Thymus (tissue), 11 donors: ENCODE results near the gene GRID1. TPM values are rescaled to one million over a fixed set of nuclear protein-coding genes. Genes with fewer than 3 reads are reported as not detected.

Experiments
- DNase-seq, 9 donors: peaks; one replicate each; pipeline ENCODE4 v3.0.0-alpha.2; 2013; ENCODE audit warnings: low spot score in 9 of 9, low read depth in 6 of 9, missing footprints in 1 of 9
- H3K27ac ChIP-seq, 2 donors: one replicate each; pipeline ENCODE4 v1.5.1; 2013; ENCODE audit warnings: control low read depth in 1 of 2, low read depth in 1 of 2, low read length in 1 of 2, mild to moderate bottlenecking in 1 of 2, moderate library complexity in 1 of 2
- H3K27me3 ChIP-seq, 2 donors: one replicate each; pipeline ENCODE4 v1.5.1; 2013; ENCODE audit warnings: low read length in 1 of 2; ENCODE audit not compliant: control insufficient read depth in 2 of 2, insufficient read depth in 1 of 2
- H3K36me3 ChIP-seq, 2 donors: one replicate each; pipeline ENCODE4 v1.5.1; 2013; ENCODE audit warnings: low read length in 1 of 2, mild to moderate bottlenecking in 1 of 2, moderate library complexity in 1 of 2; ENCODE audit not compliant: control insufficient read depth in 2 of 2, insufficient read depth in 2 of 2
- H3K4me1 ChIP-seq, 2 donors: one replicate each; pipeline ENCODE4 v1.5.1; 2013; ENCODE audit warnings: low read length in 2 of 2; ENCODE audit not compliant: control insufficient read depth in 2 of 2, insufficient read depth in 2 of 2
- H3K4me3 ChIP-seq, 2 donors: one replicate each; pipeline ENCODE4 v1.5.1; 2013; ENCODE audit warnings: low read length in 2 of 2, control low read depth in 1 of 2, mild to moderate bottlenecking in 1 of 2
- H3K9me3 ChIP-seq, 2 donors: one replicate each; pipeline ENCODE4 v1.5.1; 2013; ENCODE audit warnings: low read length in 1 of 2, mild to moderate bottlenecking in 1 of 2; ENCODE audit not compliant: control insufficient read depth in 2 of 2, insufficient read depth in 1 of 2
- WGBS: extraction: QIAGEN DNeasy Blood & Tissue Kit; methylation state at CpG from one replicate; pipeline ENCODE4 v1.1.7; 2013; 5-methylcytosine and 5-hydroxymethylcytosine counted together
- polyA plus RNA-seq: library from polyadenylated mRNA; stranded (reverse); fragments of 200-250 nt; gene quantifications from one replicate; pipeline ENCODE4 v1.2.3, GENCODE V29; 2013
- total RNA-seq: library from RNA; stranded (reverse); fragments of 120-200 nt; gene quantifications from one replicate; pipeline ENCODE4 v1.2.4, GENCODE V29; 2013
- donor health status: healthy.

GRID1 gene
- total and polyA plus RNA-seq, 2 donors: 0.33 to 0.46 TPM

- 87% methylated on average over 10 of the region's 10 CpGs for WGBS
- no peak for DNase-seq
These were observed 298.2 kb downstream of the GRID1 start for GRCh38 chr10:86068231-86069054.

GRCh38 chr10:86067436-86068050, 299.1 kb downstream of the GRID1 start:
- no peaks in the 10 kb centered on the region for H3K4me1 ChIP-seq
- no peak for DNase-seq

More at GRCh38 chr10:86068231-86069054, 298.2 kb downstream of the GRID1 start:
- no peaks in the 10 kb centered on the region for H3K36me3 ChIP-seq
- no peaks in the 10 kb centered on the region for H3K27me3 ChIP-seq
- no peak overlapping the region for H3K4me3 ChIP-seq
- no peak overlapping the region for H3K27ac ChIP-seq
- no peaks in the 10 kb centered on the region for H3K9me3 ChIP-seq
- H3K4me1 ChIP-seq: no peaks in the 10 kb centered on the region

GRCh38 chr10:86066696-86067095, 299.9 kb downstream of the GRID1 start:
- Histone ChIP-seq H3K4me1 (no peaks in the 10 kb centered on the region), H3K4me3 (no peak overlapping the region), H3K27ac (no peak overlapping the region), H3K27me3 (no peaks in the 10 kb centered on the region), H3K9me3 (no peaks in the 10 kb centered on the region), H3K36me3 (no peaks in the 10 kb centered on the region)
- WGBS: 95% methylated on average over 8 of the region's 8 CpGs
- no peak for DNase-seq

More at GRCh38 chr10:86067436-86068050, 299.1 kb downstream of the GRID1 start:
- no peaks in the 10 kb centered on the region for H3K9me3 ChIP-seq
- no peak overlapping the region for H3K27ac ChIP-seq
- H3K36me3 ChIP-seq: no peaks in the 10 kb centered on the region
- WGBS: 89% methylated on average over 5 of the region's 5 CpGs
- H3K27me3 ChIP-seq: no peaks in the 10 kb centered on the region
- no peak overlapping the region for H3K4me3 ChIP-seq

GRCh38 chr10:86065711-86066251, 300.8 kb downstream of the GRID1 start:
- H3K9me3 ChIP-seq: no peaks in the 10 kb centered on the region
- H3K4me1 ChIP-seq: no peaks in the 10 kb centered on the region
- no peak overlapping the region for H3K27ac ChIP-seq
- no peak overlapping the region for H3K4me3 ChIP-seq
- 86% methylated on average over 6 of the region's 6 CpGs for WGBS
- no peaks in the 10 kb centered on the region for H3K36me3 ChIP-seq
- DNase-seq: no peak
- H3K27me3 ChIP-seq: no peaks in the 10 kb centered on the region

DNA sequence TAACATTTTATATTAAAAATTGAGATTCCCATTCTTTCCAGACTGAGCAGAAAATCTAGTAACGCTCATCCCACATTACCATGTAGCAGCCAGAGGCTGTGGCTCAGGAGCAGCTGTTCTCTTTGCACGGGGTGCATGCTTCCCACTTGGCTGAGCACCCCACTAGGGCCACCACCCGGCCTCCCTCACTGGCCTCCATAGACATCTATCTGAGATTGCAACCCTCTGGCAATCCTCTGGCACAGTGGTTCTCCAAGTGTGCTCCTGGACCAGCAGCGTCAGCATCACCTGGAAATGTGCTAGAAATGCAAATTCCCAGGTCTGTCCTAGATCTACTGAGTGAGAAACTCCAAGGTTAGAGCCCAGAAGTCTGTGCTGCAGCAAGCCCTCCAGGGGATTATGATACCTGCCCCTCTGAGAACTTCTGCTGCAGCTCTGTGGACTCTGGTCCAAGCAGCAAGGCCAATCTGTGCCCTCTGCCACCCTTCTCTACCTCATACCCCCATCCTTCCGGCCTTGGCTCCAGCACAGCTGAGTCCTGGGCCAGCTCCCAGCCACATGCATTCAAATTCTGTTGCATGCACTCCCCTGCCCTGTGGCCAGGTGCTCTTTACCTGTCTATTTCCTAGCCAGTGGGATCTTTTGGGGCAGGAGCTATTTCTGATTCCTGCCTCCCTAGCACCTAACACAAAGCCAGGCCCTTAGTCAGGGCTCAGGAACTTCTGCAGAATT, 301.5 kb downstream of the GRID1 start:
- no peak for DNase-seq
- Histone ChIP-seq H3K9me3 (no peaks in the 10 kb centered on the region), H3K36me3 (no peaks in the 10 kb centered on the region), H3K27me3 (no peaks in the 10 kb centered on the region), H3K27ac (no peak overlapping the region), H3K4me3 (no peak overlapping the region), H3K4me1 (no peaks in the 10 kb centered on the region)
- WGBS: 89% methylated on average over 5 of the region's 5 CpGs

GRCh38 chr10:86064219-86064618, 302.4 kb downstream of the GRID1 start:
- WGBS: 64% methylated on average over 3 of the region's 3 CpGs
- Histone ChIP-seq H3K27me3 (no peaks in the 10 kb centered on the region), H3K27ac (no peak overlapping the region), H3K4me1 (no peaks in the 10 kb centered on the region), H3K36me3 (no peaks in the 10 kb centered on the region), H3K9me3 (no peaks in the 10 kb centered on the region), H3K4me3 (no peak overlapping the region)
- no peak for DNase-seq

GRCh38 chr10:86063341-86063740, 303.3 kb downstream of the GRID1 start:
- H3K36me3 ChIP-seq: no peaks in the 10 kb centered on the region
- WGBS: 77% methylated on average over 1 of the region's 1 CpG
- no peak for DNase-seq
- no peak overlapping the region for H3K4me3 ChIP-seq
- H3K27me3 ChIP-seq: no peaks in the 10 kb centered on the region
- H3K9me3 ChIP-seq: no peaks in the 10 kb centered on the region
- no peaks in the 10 kb centered on the region for H3K4me1 ChIP-seq
- no peak overlapping the region for H3K27ac ChIP-seq

DNA sequence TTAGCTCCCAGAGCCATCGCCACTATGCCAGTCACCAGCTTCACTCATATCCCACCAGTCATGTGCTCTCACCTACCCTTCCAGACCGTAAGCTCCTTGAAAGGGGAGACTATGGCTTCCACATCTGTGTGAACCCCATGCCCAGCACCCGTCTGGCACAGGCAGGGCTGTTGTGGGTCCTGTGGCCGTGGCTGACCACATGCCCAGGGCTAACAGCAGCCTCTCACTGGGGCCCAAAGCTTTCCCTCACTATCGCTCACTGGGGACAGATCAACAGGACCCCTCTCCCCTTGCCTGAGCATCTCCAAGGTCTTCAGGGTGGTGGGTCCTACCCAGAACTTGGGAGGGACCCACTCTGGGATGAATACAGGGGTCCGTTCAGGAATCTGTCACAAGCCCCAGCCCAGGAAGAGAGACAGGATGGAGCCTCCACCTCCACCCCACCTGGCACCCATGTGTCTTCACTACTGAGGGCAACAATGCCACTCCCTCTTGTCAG, 303.9 kb downstream of the GRID1 start:
- no peak for DNase-seq
- no peak overlapping the region for H3K27ac ChIP-seq
- no peaks in the 10 kb centered on the region for H3K4me1 ChIP-seq
- no peak overlapping the region for H3K4me3 ChIP-seq
- H3K27me3 ChIP-seq: no peaks in the 10 kb centered on the region
- no peaks in the 10 kb centered on the region for H3K9me3 ChIP-seq
- 92% methylated on average over 6 of the region's 6 CpGs for WGBS
- H3K36me3 ChIP-seq: no peaks in the 10 kb centered on the region

GRCh38 chr10:86062198-86062550, 304.4 kb downstream of the GRID1 start:
- DNase-seq: no peak
- Histone ChIP-seq H3K4me3 (no peak overlapping the region), H3K27ac (no peak overlapping the region), H3K9me3 (no peaks in the 10 kb centered on the region), H3K36me3 (no peaks in the 10 kb centered on the region), H3K27me3 (no peaks in the 10 kb centered on the region), H3K4me1 (no peaks in the 10 kb centered on the region)
- WGBS: 94% methylated on average over 8 of the region's 8 CpGs
